GM19463 (cell line): Measurements from ENCODE around the gene HAGH.
"Not testable (repeated sequence)": the region's sequence is repeated elsewhere in the genome, so short reads cannot be mapped to it uniquely, and the experiment has no call there.

Source experiments
- ATAC-seq: cut with Tn5 transposase; IDR thresholded peaks from one replicate; pipeline ENCODE4 v1.9.1; 2021; ENCODE audit warnings: mild to moderate bottlenecking, moderate library complexity; ENCODE audit not compliant: unreplicated experiment

HAGH gene

GRCh38 chr16:1826691-1827573 lies at the start of gene HAGH, which contains the start of gene FAHD1:
Gene HAGH, minus strand, starts transcription at chr16:1826825. Its CDS starts 38 bp downstream, at chr16:1826787.
Gene FAHD1, plus strand, starts transcription at chr16:1827206. Its CDS starts 33 bp downstream, at chr16:1827239.
- ATAC-seq, result peak; percentile 86

- not testable (repeated sequence) for ATAC-seq
Measured at GRCh38 chr16:1876066-1876465, 49.4 kb upstream of the HAGH start.

GRCh38 chr16:1874854-1875253 lies 48.2 kb upstream of the HAGH start:
- ATAC-seq, result no peak

GRCh38 chr16:1871974-1872635 lies 45.5 kb upstream of the HAGH start, which contains the start of gene MEIOB:
Gene MEIOB, minus strand, starts transcription at chr16:1872164. Its CDS starts 3,989 bp downstream, at chr16:1868175.
- ATAC-seq, result no peak

GRCh38 chr16:1870365-1871082 lies 43.9 kb upstream of the HAGH start:
- no peak for ATAC-seq

- no peak for ATAC-seq
Measured at GRCh38 chr16:1865902-1866690, 39.5 kb upstream of the HAGH start.

GRCh38 chr16:1863681-1864460 lies 37.2 kb upstream of the HAGH start:
- no peak for ATAC-seq

GRCh38 chr16:1862394-1862793 lies 35.8 kb upstream of the HAGH start:
- no peak for ATAC-seq

- ATAC-seq, result no peak
Measured at GRCh38 chr16:1861730-1862129, 35.1 kb upstream of the HAGH start.

GRCh38 chr16:1859650-1860049 lies 33.0 kb upstream of the HAGH start:
- ATAC-seq, result no peak

GRCh38 chr16:1858189-1858865 lies 31.7 kb upstream of the HAGH start:
- ATAC-seq, result no peak

- no peak for ATAC-seq
Measured at GRCh38 chr16:1857433-1858097, 30.9 kb upstream of the HAGH start.

GRCh38 chr16:1851793-1852192 lies 25.2 kb upstream of the HAGH start:
- no peak for ATAC-seq

- ATAC-seq, result no peak
Measured at GRCh38 chr16:1850981-1851380, 24.4 kb upstream of the HAGH start.

- ATAC-seq, result no peak
Measured at GRCh38 chr16:1846416-1846815, 19.8 kb upstream of the HAGH start.

GRCh38 chr16:1845985-1846384 lies 19.4 kb upstream of the HAGH start:
- no peak for ATAC-seq

GRCh38 chr16:1839554-1839953 lies 12.9 kb upstream of the HAGH start:
- ATAC-seq, result no peak

- ATAC-seq, result no peak
Measured at GRCh38 chr16:1834096-1834495, 7.5 kb upstream of the HAGH start.
